ENCODE measurements around the gene PLLP.

GRCh38 chr16:57257455-57258070 lies 26.9 kb downstream of the PLLP start:
- TF ChIP-seq POLR2AphosphoS5 (IDR thresholded peaks at IDR 0.05; ENCODE audit: low read depth, low read length) (no peak), POLR2A (IDR thresholded peaks at IDR 0.05; ENCODE audit: low read depth, low read length) (no peak), TAF1 (IDR thresholded peaks at IDR 0.05; ENCODE audit: borderline replicate concordance, low read depth, low read length) (no peak)

Data from GM12892 (cell line).